Activated CD8-positive, alpha-beta memory T cell treated with anti-CD3 and anti-CD28 coated beads for 4 hours (primary cell): ENCODE results near the gene BRD2.

Source experiments
- DNase-seq, 2 donors: peaks; one replicate each; pipeline ENCODE4 v3.0.0-alpha.2; 2020; ENCODE audit warnings: low read depth in 2 of 2

The BRD2 gene

DNA sequence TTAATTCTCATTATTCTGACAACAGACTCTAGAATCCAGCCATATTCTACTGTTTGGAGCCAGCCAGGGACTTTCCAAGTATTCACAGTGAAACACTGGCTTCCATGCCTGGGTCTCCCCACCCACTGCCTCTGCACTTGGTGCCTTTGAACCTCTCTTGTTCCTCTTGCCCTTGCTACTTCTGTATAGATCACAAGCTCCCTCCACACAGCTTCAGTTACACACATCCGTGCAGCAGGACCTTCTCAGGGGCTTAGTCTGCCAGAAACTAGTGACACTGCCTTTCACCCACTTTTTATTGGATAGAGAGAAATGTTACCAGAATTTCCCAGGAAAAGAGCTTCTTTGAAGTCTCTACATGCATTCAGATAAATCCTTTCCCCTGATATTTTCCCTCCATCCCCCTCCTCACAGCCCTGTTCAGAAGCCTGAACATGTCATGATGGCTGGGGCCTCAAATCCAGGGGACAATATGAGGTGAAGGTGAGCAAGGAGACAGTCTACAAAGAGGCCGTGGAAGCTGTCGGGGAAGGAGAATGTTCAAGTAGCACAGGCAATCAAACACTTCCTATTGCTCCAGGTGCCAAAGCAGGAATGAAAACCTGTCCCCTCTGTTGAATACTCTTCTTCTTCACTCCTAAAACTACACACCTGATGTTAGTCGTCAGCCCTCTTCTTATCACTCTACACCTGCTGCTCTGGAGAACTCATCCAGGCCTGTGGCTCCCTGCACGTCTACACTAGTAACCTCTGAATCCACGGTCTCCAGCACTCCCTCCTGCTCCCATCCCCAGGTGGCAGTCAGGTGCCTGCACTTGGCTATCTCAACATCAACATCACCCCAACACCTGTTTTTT, 61.2 kb downstream of the BRD2 start:
- no peak for DNase-seq

DNA sequence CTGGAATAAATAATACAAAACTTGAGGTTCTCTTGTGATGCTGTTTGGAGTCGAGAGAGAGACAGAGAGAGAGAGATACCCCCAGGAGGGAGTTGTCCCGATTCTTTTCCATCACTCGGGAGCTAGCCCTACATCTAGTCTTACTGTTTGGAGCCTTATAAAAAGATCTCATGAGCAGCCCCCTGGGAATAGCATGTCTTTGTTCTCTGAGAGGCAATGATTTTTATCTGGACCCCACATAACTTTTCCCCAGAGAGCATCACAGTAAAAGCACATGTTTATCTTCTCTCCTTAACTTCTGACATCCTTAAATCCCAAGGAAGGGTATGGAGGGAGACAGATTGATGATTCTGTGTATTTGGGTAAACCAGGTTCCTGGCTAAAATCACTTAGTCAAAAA, 61.9 kb downstream of the BRD2 start:
- DNase-seq: no peak
